Epithelial cell of esophagus (primary cell): Measurements from ENCODE around the gene HDAC4.
A peak's percentile ranks its signal among the peaks of the same experiment; 100 is the strongest.
"Not testable (repeated sequence)": the region's sequence is repeated elsewhere in the genome, so short reads cannot be mapped to it uniquely, and the experiment has no call there.

Experiments used
- DNase-seq: peaks from one replicate; pipeline ENCODE4 v3.0.0; 2010; ENCODE audit warnings: low read depth
- H3K4me3 ChIP-seq: 2 replicates; pipeline ENCODE4 v1.5.1; 2011; ENCODE audit warnings: mild to moderate bottlenecking, low read length, control low read depth
- TF ChIP-seq, protein P1 (sequence below): IDR thresholded peaks from 2 replicates; pipeline ENCODE4 v1.5.1; 2011; ENCODE audit warnings: low read depth, mild to moderate bottlenecking, low read length, control low read depth, inconsistent platforms; ENCODE audit not compliant: insufficient read depth; ENCODE audit errors: missing control alignments

HDAC4 gene

DNA sequence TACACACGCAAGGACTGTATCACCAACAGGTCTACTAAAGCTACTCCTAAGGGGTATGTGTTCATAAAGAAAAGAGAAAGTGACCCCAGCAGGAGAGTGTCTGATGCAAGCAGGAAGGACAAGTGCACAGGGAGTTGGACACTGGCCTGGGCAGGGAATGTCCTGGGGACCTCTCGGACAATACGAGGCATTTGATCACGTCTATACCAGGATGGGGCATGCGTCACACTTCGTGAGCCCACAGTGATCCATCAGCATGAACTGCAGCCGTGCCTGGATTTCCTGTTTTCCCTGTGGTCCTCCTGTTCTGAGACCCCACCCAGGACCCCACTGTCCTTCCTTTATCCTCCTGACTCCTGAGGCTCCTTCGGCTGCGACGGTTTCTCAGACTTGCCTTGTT lies 113.9 kb downstream of the HDAC4 start:
- no peak for DNase-seq
- TF ChIP-seq, protein P1, sequence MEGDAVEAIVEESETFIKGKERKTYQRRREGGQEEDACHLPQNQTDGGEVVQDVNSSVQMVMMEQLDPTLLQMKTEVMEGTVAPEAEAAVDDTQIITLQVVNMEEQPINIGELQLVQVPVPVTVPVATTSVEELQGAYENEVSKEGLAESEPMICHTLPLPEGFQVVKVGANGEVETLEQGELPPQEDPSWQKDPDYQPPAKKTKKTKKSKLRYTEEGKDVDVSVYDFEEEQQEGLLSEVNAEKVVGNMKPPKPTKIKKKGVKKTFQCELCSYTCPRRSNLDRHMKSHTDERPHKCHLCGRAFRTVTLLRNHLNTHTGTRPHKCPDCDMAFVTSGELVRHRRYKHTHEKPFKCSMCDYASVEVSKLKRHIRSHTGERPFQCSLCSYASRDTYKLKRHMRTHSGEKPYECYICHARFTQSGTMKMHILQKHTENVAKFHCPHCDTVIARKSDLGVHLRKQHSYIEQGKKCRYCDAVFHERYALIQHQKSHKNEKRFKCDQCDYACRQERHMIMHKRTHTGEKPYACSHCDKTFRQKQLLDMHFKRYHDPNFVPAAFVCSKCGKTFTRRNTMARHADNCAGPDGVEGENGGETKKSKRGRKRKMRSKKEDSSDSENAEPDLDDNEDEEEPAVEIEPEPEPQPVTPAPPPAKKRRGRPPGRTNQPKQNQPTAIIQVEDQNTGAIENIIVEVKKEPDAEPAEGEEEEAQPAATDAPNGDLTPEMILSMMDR = no peak

DNA sequence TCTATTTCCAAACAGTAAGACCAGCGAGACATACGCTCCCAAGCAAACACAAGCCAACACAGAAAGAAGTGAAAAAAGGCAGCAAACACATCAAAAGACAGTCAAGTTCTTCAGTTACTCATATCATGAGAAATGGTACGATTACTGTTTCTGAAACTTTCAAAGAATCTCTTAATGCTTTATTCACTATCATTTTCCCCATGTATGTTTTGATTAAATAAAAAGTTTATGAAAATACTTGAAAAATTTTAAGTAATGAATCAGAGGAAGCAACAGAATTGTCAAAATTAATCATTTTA lies 114.9 kb downstream of the HDAC4 start:
- no peak for DNase-seq
- no peak overlapping the region for H3K4me3 ChIP-seq
- TF ChIP-seq, protein P1 = no peak

More for the DNA sequence above, 113.9 kb downstream of the HDAC4 start:
- no peak overlapping the region for H3K4me3 ChIP-seq

DNA sequence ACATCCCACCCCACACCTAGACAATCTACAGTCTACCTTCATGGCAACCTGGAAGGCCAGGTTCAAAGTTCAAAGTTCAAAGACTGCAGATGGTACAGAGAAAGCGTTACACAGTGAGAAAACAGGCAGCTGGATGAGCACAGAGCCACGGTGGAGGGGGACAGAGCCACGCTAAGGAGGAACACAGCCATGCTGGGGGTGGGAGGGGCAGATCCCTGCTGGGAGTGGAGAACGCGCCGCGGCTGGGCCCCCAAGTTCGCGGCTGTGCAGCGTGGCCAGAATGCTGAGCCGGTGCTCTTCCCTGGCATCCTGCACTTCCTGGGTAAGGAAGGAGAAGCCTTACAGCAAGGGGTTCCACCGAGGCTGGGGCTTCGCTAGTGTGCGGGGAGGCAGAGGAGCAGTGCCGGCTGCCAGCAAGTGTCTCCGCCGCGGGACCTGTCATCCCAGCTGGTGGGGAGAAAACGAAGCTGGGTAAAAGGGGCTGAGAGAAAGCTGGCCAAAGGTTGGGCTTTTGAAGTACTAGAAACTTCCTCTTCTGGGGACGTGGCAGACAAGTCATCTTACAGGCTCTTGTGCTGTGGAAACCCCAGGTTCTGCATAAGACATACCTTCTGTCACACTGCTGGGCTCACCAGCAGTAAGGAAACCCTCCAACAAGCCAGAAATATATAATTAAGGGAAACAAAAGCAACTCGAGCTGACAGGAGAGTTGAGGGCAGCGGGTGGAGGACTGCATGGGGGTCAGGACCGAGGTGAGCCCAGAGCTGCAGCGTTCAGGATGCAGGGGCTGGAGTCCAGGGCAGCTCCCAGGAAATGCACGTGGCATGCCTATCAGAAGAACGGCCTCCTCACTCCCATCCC lies 115.5 kb downstream of the HDAC4 start:
- no peak for DNase-seq
- no peak overlapping the region for H3K4me3 ChIP-seq
- TF ChIP-seq, protein P1 = no peak

DNA sequence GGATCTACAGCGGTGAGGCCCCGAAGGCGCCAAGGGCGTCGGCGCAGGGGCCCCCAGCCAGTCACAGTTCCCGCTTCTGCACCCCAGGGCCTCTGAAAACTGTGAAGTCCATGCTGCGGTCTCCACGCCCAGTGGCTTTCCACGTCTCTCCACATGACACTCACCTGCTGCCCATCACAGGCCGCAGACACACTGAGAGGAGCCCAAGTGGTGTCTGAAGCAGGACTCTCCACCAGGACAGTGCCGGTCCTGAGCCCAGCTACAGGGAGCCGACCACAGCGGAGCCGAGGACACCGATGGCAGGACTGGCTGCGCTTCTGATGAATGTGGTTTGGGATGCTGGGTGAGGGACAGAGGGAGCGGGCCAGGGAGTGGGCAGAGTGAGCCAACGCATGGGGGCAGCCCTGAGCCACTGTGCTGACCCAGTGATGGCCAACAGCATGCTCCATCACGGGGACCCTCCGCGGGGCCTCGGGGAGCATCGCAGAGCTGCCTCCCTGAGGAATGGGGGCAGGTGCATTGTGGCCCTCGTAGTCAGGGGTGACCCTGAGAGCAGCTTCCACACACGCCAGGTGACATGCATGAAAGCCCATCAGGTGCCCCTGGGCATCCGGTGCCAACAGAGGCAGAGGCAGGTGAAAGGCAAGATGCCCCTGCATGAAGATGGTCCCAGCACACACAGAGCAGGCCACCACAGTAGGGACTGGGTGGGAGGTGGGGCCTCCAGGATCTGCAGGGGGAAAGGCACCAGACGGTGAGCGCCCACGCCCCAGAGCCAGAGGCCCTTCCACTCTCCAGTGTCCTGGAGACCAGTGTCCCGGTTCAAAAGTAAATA lies 116.6 kb downstream of the HDAC4 start:
- H3K4me3 ChIP-seq = no peak overlapping the region
- TF ChIP-seq, protein P1 = no peak
- no peak for DNase-seq

DNA sequence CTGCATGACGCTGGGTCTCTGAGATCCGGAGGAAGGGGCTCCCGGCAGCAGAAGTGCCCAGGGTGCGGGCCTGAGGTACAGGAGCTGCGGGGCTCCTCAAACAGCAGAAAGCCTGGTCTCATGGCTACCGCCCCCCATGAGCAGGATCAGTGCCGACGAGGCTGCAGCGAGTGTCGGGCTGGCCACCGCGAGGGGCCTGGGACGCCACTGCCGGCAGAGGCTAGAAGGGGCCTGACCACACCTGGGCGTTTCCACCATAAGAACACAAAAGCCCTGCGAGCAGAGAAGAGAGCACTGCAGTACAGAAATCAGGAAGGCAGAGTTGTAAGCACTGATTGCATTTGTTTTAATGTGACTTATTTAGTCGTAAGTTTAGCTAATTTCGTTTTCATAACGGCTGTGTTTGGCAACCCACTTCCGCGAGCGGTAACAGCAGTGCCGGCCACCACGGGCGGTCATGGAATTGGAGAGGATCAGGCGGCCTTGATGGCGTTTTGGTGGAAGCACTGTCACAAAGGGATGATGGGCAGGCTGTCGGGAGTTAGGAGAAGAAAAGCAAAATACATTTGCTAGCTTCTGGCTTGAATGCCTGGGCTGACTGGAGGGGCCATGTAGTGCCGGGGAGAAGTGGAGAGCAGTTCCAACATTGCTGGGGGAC lies 117.4 kb downstream of the HDAC4 start:
- DNase-seq = no peak
- H3K4me3 ChIP-seq = no peak overlapping the region
- TF ChIP-seq, protein P1 = no peak

DNA sequence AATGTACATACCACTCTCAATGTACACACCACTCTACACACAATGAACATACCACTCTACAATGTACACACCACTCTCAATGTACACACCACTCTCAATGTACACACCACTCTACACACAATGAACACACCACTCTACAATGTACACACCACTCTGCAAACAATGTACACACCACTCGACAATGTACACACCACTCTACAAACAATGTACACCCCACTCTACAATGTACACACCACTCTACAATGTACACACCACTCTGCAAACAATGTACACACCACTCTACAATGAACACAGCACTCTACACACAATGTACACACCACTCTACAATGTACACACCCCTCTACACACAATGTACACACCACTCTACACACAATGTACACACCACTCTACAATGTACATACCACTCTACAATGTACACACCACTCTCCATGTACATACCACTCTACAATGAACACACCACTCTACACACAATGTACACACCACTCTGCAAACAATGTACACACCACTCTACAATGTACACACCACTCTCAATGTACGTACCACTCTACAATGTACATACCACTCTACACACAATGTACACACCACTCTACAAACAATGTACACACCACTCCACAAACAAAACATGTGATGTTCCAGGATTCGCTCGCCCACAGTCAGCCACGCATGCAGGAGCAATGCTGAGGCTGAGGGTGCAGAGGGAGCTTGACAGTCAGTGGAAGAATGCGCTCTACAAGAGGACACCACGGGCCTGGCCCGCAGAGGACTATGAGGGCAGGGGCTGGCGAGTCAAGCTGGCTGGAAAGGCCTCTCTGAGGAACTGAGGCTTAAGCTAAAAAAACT lies 118.2 kb downstream of the HDAC4 start:
- no peak for DNase-seq
- no peak overlapping the region for H3K4me3 ChIP-seq
- TF ChIP-seq, protein P1 = no peak

DNA sequence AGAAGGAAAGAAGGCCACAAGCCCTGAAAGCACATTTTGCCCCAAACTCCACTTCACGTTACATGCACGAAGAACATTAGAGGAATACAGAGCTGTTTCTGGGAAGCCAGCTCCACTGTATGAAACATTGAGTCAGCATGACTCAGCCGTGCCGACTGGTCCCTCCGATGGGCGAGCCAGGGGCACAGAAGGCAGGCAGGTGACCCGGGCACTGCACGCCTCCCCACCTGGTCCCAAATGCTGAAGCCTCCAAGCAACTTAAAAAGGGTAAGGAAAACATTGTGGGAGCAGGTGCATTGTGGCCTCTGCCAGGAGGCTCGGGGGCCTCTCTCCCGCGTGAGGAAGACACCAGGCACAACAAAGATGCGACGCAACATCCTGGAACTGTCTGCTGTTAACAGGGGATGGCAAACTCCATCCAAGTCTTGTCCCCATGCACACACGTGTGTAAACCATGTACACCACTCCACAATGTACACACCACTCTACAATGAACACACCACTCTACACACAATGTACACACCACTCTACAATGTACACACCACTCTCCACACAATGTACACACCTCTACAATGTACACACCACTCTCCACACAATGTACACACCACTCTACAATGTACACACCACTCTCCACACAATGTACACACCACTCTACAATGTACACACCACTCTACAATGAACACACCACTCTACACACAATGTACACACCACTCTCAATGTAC lies 120.4 kb downstream of the HDAC4 start:
- peak; percentile 81 for DNase-seq
- H3K4me3 ChIP-seq = not testable (repeated sequence)
